Daoy (cell line): ENCODE results near the gene PTGER2. TPM values are rescaled to one million over a fixed set of nuclear protein-coding genes. Genes with fewer than 3 reads are reported as not detected.

Experiments
- DNase-seq: peaks from one replicate; pipeline ENCODE4 v3.0.0-alpha.2; 2015; ENCODE audit warnings: low read depth
- total RNA-seq: library from RNA; depleted of rRNA; stranded (reverse); fragments of >200 nt; shearing (Covaris generic); gene quantifications from 2 replicates; pipeline ENCODE4 v1.2.3, GENCODE V29; 2014; rRNA removed

PTGER2 gene
- total RNA-seq, 1 experiment from 2014 or later: 7.0 TPM

GRCh38 chr14:52370406-52370935, 56.4 kb downstream of the PTGER2 start:
- DNase-seq: no peak

GRCh38 chr14:52377940-52378339, 63.8 kb downstream of the PTGER2 start:
- DNase-seq: no peak

Other genes with a start within 250 kb of the PTGER2 start
- 6.4 and 9.9 TPM in 2 replicates for gene NID2, start 245.3 kb upstream of the PTGER2 start, total RNA-seq
- not detected in 2 replicates for gene PTGDR, start 46.6 kb upstream of the PTGER2 start, total RNA-seq
- 4.2 and 4.3 TPM in 2 replicates for gene TXNDC16, start 238.2 kb downstream of the PTGER2 start, total RNA-seq
- gene GPR137C, start 238.5 kb downstream of the PTGER2 start, total RNA-seq: 2.2 and 5.8 TPM in 2 replicates